ENCODE results near the gene DNAH14. TPM values are rescaled to one million over a fixed set of nuclear protein-coding genes. Genes with fewer than 3 reads are reported as not detected.

The DNAH14 gene
- total and polyA plus RNA-seq, 2 of the 13 experiments (the other 11 are each of a cell fraction or from before 2014, with no cell fraction given) = 4.5 to 27.5 TPM

DNA sequence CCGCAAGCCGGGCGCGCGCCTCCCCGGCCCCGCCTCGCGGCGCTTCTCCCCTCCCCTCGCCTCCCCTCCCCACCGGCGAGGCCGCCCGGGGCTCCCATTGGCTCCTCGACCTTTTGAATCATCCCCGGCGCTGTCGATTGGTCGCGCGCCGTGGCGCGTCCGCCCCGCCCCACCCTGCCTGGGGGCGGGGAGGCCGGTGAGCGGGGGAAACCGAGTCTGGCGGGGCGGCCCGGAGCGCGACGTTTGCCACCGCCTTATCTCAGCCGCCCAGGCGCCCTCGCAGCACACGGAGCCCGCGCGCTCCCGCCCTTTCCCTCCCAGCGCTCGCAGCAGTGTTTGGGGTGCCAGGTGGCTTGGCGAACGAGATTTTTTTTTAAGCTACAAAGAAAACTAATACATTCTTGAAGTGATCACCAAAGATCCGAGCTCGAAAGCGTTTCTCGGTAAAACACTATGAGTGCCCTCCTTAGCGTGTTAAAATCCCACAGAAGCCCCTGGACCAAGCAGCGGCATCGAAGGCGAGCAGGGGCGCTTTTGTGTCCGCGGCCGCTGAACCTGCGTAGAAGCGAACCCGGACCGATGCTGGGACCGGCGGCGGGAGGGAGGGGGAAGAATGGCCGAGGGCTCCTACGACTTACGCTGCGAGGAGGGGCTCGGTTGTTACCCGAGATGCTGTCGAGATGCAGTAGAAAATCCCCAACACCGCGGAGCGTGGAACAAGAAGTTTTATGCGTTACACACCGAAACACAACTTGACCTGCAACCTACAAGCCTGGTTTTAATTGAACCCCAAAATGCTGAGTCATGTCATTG lies 498.8 kb downstream of the DNAH14 start:
- Histone ChIP-seq H3K9me3 (ENCODE audit: low read length) (no peaks in the 10 kb centered on the region), H3K9ac (ENCODE audit: insufficient read depth, low read depth, low read length) (peak overlapping the region; percentile 92), H4K20me1 (ENCODE audit: insufficient read depth, low read length) (peaks cover 17% of the 10 kb centered on the region), H2AFZ (ENCODE audit: low read length) (peak overlapping the region; percentile 81), H3K36me3 (replicated peaks in 1 of 2; ENCODE audit: control insufficient read depth in 1 of 2, insufficient read depth in 2 of 2, low read length in 2 of 2) (0 out of 5 replicates have a peak, but pooled peaks cover 0 to 4% of the 10 kb centered on the region in 2 experiments), H3K4me3 (replicated peaks in 1 of 3; ENCODE audit: insufficient read depth in 1 of 3, low read depth in 2 of 3, low read length in 3 of 3) (peak overlapping the region; percentile 83 to 95 (median 93)), H3K27ac (ENCODE audit: extremely low read length, insufficient read depth, low read length) (peak overlapping the region; percentile 86), H3K4me1 (ENCODE audit: insufficient read depth, low read length) (peaks cover 40% of the 10 kb centered on the region), H3K27me3 (ENCODE audit: control insufficient read depth in 1 of 2, insufficient read depth in 2 of 2, low read length in 2 of 2) (no peaks in the 10 kb centered on the region; a peak in 1 of 5 replicates), H3K79me2 (ENCODE audit: insufficient read depth, low read length) (peaks cover 45% of the 10 kb centered on the region), H3K4me2 (ENCODE audit: low read depth, low read length) (peak overlapping the region; percentile 89)
- peak; percentile 56 for FAIRE-seq
- under 1% methylated on average over 25 of the region's 81 CpGs for WGBS (ENCODE audit: low lambda C conversion rate)
- intact Hi-C loops (cut with micrococcal nuclease; ENCODE audit: unreplicated experiment) = no loop called here
- BruUV-seq (replicated peaks) = TSS peak; percentile 96
- DNase-seq (ENCODE audit: low spot score) = peak; percentile 83
- CTCF ChIA-PET (ENCODE audit: low intra/inter-chr PET ratio, low total read pairs) = no interaction called here
- peak; percentile 90 for ATAC-seq
- POLR2A ChIA-PET = interaction anchor here (1.6 to 2.1 kb wide), 3 partner anchors 13 to 634 kb away, joined by 4 to 7 read pairs (median 5); no protein-coding TSS in a partner anchor
- in situ Hi-C loops (cut with HindIII; ENCODE audit: extremely low pct_ligation_motif_present, low pct_unique_long_range_greater_than_20kb) = no loop called here
- TF ChIP-seq ZNF383 (CRISPR knock-in tag; IDR thresholded peaks at IDR 0.05; ENCODE audit: borderline replicate concordance) = no peak
- TF ChIP-seq CCDC6 (CRISPR knock-in tag; IDR thresholded peaks at IDR 0.05) = peak; percentile 77; the same call in 1 of the 2 replicates
- TF ChIP-seq, protein P1, sequence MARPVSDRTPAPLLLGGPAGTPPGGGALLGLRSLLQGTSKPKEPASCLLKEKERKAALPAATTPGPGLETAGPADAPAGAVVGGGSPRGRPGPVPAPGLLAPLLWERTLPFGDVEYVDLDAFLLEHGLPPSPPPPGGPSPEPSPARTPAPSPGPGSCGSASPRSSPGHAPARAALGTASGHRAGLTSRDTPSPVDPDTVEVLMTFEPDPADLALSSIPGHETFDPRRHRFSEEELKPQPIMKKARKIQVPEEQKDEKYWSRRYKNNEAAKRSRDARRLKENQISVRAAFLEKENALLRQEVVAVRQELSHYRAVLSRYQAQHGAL (CRISPR knock-in tag; IDR thresholded peaks at IDR 0.05; ENCODE audit: not compliant biosample characterization) = no peak
- peak; percentile 73; the same call in 1 of the 2 replicates for TF ChIP-seq DMAP1 (CRISPR knock-in tag; IDR thresholded peaks at IDR 0.05)
- TF ChIP-seq, protein P2, sequence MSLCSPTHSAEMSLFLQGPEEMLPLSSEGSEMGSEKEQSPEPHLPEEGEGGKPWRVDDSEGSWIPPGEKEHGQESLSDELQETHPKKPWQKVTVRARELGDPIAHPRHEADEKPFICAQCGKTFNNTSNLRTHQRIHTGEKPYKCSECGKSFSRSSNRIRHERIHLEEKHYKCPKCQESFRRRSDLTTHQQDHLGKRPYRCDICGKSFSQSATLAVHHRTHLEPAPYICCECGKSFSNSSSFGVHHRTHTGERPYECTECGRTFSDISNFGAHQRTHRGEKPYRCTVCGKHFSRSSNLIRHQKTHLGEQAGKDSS (CRISPR knock-in tag; IDR thresholded peaks at IDR 0.05; ENCODE audit: borderline replicate concordance, low read depth) = no peak
- TF ChIP-seq ZNF30 (CRISPR knock-in tag; IDR thresholded peaks at IDR 0.05) = no peak
- no peak for TF ChIP-seq STAT5B (CRISPR knock-in tag; IDR thresholded peaks at IDR 0.05)
- TF ChIP-seq ZNF362 (CRISPR knock-in tag; IDR thresholded peaks at IDR 0.05; ENCODE audit: borderline replicate concordance) = peak; percentile 48; the same call in 1 of the 2 replicates
- no peak for TF ChIP-seq ZZZ3 (CRISPR knock-in tag; IDR thresholded peaks at IDR 0.05; ENCODE audit: borderline replicate concordance)
- no peak for TF ChIP-seq ZBTB43 (CRISPR knock-in tag; conservative IDR thresholded peaks at IDR 0.05)
- no peak; the same call in 1 of the 2 replicates for TF ChIP-seq ZBTB20 (CRISPR knock-in tag; IDR thresholded peaks at IDR 0.05; ENCODE audit: borderline replicate concordance, low read depth)
- no peak; the same call in 1 of the 2 replicates for TF ChIP-seq BORCS8-MEF2B (CRISPR knock-in tag; IDR thresholded peaks at IDR 0.05)
- no peak for TF ChIP-seq ADNP (CRISPR knock-in tag; IDR thresholded peaks at IDR 0.05)
- TF ChIP-seq ZNF33B (CRISPR knock-in tag; IDR thresholded peaks at IDR 0.05) = no peak
- TF ChIP-seq, protein P3, sequence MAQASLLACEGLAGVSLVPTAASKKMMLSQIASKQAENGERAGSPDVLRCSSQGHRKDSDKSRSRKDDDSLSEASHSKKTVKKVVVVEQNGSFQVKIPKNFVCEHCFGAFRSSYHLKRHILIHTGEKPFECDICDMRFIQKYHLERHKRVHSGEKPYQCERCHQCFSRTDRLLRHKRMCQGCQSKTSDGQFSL (CRISPR knock-in tag; IDR thresholded peaks at IDR 0.05) = no peak
- TF ChIP-seq KLF11 (CRISPR knock-in tag; IDR thresholded peaks at IDR 0.05) = no peak
- TF ChIP-seq, protein P4, sequence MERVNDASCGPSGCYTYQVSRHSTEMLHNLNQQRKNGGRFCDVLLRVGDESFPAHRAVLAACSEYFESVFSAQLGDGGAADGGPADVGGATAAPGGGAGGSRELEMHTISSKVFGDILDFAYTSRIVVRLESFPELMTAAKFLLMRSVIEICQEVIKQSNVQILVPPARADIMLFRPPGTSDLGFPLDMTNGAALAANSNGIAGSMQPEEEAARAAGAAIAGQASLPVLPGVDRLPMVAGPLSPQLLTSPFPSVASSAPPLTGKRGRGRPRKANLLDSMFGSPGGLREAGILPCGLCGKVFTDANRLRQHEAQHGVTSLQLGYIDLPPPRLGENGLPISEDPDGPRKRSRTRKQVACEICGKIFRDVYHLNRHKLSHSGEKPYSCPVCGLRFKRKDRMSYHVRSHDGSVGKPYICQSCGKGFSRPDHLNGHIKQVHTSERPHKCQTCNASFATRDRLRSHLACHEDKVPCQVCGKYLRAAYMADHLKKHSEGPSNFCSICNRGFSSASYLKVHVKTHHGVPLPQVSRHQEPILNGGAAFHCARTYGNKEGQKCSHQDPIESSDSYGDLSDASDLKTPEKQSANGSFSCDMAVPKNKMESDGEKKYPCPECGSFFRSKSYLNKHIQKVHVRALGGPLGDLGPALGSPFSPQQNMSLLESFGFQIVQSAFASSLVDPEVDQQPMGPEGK (CRISPR knock-in tag; IDR thresholded peaks at IDR 0.05) = peak; percentile 73
